Activated T-helper 9 cell treated with anti-CD3 and anti-CD28 coated beads, Interleukin-2, amount 50 U/mL, for 16 hours (primary cell): ENCODE measurements around the gene CELSR1.

Experiments used
- DNase-seq: peaks from one replicate; pipeline ENCODE4 v3.0.0-alpha.2; 2020; ENCODE audit warnings: low read depth

CELSR1 gene

DNA sequence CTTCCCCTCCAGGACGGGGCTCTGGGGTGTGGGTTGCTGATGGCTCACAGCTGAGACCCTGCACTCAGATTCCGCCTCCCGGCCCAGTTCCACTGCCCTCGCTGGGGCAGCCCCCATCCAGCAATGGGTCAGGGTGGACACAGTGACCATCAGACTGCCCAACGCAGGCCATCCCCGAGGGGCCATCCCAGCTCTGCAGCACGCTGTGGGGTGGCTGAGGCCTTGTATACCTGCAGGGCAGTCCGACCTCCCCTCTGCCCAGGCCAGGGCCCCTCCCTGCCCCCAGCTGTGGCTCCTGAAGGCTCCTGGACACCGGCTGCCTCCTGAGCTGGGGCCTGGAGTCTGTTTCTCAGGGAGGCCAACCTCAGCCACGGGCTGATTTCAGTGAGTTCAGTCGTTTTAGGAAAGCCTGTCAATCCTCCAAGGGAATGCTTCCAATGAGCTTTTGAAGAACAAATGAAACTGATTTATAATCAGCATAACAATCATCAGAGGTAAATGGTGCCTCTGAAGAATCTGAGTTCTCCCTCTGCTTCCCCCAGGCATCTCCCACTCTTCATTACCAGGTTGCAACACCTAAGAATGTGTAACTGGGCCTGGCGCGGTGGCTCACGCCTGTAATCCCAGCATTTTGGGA is 95.1 kb downstream of the CELSR1 start:
- no peak for DNase-seq

DNA sequence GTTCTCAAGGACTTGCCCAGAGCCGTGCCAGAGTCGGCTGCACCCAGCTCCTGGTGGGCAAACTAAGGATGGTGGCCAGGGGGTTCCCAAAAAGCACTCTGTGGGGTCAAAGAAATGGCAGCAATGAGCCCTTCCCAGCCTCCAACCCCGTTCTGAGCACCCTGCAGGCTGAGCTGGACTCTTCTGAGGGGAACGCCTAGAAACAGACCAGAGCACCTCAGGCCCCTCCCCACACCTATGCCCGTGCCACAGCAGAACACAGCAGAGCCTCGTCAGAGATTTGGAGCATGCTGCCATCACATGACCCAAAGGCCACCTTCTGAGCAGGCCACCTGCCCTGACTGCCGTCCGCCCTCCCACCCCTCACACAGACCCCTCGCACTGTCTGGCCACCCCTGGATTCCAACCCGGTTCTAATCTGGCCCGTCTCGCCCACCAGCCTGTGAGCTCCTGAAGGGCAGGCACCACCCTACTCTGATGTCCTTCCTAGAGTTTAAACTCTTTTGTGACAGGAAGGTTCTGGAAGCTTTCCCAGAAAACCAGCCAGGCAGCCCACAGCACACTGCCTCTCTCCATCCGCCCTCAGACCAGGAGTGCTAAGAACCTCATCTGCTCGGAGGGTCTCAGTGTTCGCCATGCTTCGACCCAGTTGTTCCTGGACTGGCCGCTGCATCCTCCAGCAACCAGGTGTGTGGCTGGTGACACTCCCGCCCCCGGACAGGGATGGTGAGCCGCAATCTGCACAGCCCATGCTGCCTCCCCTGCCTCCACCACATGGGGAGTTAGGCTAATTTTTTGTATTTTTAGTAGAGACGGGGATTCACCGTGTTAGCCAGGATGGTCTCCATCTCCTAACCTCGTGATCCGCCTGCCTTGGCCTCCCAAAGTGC is 97.6 kb downstream of the CELSR1 start:
- DNase-seq: no peak

- DNase-seq: no peak
Measured at GRCh38 chr22:46439111-46439510, 98.3 kb downstream of the CELSR1 start.

GRCh38 chr22:46437671-46438440 is 99.6 kb downstream of the CELSR1 start:
- no peak for DNase-seq

- DNase-seq: no peak
Measured at GRCh38 chr22:46436595-46437175, 100.7 kb downstream of the CELSR1 start.

GRCh38 chr22:46433318-46433717 is 104.1 kb downstream of the CELSR1 start:
- DNase-seq: no peak

DNA sequence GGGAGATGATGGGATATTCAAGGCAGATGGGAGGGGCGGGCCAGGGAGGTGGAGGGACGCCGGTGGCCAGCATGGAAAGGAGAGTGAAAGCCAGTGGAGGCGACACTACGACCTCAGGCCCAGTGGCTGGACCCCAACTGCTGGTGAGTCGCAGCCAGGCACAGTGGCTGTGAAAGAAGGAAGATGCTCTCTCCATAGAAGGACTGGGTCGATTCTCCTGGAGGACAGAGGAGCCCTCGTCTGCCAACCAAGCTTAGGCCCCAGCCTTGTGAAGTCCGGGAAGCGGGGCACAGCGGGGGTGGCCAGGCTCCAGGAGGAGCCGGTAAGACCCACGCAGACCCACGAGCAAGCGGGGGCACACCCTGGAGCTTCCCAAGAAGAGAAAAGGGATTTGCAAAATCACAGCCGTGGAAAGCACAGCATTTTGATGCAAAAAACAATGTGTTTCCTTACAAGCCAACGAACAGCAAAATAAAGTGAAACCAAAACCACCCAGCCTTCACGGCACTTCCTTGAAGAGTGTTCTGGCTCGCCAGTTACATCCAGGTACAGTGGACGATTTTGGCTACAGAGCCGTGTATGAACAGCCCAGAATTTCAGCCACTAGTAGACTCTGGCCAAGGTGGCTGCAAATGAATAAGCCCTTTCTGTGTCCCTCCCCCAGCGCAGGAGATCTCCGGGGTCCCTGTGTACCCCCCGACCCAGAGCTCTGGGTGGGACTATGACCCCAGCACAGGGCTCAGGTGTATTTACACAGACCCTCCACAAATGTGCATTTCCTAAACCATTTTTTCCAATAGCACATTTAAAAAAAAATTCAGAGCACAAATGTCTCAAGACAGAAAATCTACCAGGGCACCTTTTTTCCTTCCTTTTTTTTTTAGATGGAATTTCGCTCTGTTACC is 105.0 kb downstream of the CELSR1 start:
- DNase-seq: no peak

DNA sequence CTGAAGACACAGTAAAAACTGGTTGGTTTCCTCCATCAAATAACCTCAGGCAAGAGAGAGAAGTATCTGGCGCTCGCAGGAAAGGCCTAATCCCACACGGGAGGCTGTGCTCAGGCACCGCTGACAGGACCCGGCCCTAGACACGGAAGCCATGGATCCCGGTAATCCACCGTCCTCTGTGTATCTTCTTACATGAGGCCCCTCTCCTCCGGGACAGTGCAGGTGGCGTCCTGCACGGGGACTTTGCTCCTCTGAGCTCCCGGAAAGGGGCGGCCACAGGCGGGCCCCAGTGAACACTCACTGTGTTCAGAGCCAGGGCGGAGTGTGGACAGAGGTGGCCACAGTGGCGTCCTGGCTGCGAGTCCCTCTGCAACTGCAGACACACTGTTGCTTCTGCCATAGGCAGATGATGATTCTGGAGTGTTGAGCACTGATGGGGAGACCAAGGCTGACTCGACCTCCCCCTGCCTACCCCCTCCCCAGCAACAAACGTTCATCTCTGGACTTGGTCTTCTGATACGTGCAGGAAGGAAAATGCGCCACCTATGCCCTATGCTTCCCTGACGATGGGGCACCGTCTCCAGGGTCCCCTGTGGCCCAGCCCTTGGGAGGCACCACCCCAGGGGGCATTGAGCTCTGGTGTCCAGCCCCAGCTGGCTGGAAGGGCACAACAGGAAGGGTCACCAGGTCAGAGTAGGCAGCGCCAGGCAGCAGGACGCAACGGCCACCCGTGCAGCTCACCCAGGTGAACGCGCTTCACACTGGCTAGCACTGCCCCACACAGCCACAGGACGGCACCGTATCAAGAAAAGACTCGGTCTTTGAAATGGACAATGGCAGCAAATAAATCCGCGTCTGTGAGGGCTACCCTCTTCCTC is 106.2 kb downstream of the CELSR1 start:
- no peak for DNase-seq

DNA sequence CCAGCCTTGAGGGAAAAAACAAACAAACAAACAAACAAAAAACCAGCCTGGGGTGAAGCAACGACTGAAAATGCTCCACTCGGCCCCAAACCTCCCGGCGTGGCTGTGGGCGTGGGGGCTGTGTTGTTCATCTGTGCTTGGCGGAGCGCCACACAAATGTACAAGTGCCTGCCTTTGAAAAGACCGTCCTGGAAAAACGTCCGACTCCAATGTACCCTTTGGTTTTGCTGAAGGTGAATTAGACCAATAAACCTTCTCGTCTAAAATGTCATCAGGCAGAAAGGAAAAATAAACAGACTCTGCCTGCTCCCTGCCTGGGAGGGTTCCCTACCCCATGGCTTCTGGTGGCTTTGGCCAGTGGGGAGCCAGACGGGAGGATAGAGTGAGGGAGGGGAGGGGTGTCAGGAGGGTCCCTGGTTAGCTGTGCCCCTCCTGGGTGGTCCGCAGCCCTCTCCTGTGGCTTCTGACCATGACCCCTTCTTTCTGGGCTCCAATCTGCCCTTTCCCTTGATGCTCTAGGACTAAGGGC is 108.0 kb downstream of the CELSR1 start:
- no peak for DNase-seq

- DNase-seq: no peak
Measured at GRCh38 chr22:46428602-46429324, 108.7 kb downstream of the CELSR1 start.

DNA sequence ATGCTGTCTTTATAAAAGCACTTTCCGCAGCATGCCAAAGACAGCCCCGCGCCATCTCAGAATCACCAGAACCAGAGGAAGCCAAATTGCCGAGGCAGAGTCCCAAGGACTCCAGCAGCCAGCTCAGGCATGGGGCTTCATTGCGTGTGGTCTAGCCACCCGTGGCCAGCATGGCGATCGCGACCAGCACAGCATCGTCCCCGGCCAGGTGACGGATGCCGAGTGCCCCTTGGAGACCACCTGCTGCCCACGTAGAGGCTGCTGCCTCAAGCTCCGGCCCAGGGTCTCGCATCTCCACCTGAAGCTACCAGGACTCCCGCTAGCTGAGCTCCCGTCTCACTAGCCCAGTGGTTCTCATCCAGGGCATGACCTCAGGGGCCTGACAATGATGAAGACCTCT is 109.2 kb downstream of the CELSR1 start:
- no peak for DNase-seq

DNA sequence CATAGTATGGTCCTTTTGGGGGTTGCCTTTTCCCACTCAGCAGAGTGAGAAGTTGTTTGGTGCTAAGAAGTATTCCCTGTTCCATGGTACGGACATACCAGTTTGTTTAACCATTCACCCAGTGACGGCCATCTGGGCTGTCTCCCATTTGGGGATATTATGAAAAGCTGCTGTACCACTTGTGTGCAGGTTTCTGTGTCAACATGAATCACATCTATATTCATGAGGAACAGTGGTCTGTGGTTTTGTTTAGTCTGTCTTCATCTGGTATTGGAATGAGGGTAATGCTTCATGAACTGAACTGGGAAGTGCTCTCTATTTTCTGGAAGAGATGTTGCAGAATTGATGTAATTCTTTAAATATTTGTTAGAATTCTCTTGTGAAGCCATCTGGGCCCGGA is 112.4 kb downstream of the CELSR1 start:
- DNase-seq: no peak

GRCh38 chr22:46424496-46424895 is 112.9 kb downstream of the CELSR1 start:
- no peak for DNase-seq

DNA sequence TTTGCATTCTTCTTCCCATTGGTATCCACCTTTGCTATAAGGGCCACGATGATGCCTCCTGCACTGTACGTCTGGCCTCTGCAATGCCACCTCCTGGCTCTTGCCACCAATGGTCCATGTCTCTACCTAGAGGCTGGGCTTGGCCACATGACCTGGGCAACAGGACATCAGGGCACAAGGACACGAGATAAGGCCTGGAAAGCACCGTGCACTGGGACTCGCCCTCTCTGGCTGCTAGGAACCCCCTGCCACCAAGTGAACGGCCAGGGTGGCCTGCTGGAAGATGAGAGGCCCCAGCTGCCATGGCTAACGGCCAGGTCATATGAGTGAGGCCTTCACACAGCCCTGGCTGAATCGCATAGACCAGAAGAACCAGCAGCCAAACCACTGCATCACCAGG is 114.5 kb downstream of the CELSR1 start:
- DNase-seq: no peak

DNA sequence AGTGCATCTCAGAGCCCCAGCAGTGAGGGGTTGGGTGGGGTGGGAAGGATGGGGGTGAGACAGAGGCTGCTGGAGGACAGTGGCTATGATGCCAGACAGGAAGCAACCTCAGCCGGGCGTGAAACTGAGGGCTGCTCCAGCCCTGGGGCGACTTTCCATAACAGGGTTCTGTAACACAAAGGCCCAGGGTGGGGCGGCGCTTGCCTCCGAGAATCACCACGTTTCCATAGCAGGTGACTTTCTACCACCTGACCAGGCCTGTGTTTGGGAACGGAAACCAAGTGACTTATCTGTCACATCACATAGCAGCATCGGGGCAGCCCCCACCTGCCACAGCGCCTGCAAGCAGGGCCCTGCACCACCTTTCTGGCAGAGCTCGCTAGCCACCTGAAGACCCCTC is 116.2 kb downstream of the CELSR1 start:
- DNase-seq: no peak

DNA sequence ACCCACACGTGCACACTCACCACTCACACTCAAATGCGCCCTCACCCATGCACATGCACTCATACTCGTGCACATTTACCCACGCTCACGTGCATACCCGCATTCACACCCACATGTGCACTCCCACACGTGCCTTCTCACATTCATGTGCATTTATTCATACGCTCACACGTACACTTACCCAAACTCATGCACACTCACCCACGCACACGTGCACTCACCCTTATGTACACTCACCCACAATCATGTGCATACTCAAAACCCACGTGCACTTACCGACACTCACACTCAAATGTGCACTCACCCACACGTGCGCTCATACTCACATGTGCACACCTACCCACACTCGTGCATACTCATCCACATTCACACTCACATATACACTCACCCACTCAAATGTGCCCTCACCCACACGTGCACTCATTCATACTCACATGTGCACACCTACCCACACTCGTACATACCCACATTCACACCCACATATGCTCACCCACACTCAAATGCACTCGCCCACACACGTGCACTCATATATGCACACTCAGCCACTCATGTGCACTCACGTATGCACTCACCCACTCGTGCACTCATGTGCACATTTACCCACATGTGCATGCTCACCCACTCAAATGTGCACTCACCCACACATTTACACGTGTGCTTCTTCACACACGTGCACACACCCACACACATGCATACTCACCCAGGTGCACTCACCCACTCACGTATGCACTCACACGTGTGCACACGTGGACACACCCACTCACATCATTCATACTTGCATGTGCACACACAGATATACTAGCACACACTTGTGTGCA is 117.5 kb downstream of the CELSR1 start:
- DNase-seq: no peak

GRCh38 chr22:46418827-46419226 is 118.6 kb downstream of the CELSR1 start:
- no peak for DNase-seq

DNA sequence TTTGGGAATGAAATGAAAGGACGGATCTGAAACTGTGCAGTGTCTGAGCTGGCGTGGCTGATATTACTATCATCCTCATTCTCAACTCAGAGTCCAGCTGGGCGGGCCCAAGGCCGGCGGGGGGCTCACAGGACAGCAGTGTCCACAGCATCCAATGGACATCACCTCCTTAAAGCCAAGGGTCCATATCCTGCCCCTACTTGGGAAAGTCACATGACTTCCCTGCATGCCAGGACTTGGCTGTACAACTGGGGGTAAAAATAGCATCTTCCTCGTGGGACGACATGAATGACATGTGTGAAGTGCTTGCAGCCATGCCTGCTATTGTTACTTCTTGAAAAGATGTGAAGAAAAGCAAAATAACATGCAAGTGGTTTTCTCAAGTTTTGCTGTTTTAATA is 119.7 kb downstream of the CELSR1 start:
- DNase-seq: no peak
